Erythroblast (primary cell): Measurements from ENCODE around the gene MAPK10.
"Not testable (repeated sequence)": the region's sequence is repeated elsewhere in the genome, so short reads cannot be mapped to it uniquely, and the experiment has no call there.

Experiments
- GATA1 ChIP-seq: IDR thresholded peaks from 2 replicates; pipeline ENCODE4 v1.6.1; 2011; ENCODE audit warnings: low read depth, mild to moderate bottlenecking, control low read depth, low read length, moderate library complexity
- POLR2A ChIP-seq: IDR thresholded peaks from 2 replicates; pipeline ENCODE4 v1.6.1; 2011; ENCODE audit warnings: mild to moderate bottlenecking, low read length

DNA sequence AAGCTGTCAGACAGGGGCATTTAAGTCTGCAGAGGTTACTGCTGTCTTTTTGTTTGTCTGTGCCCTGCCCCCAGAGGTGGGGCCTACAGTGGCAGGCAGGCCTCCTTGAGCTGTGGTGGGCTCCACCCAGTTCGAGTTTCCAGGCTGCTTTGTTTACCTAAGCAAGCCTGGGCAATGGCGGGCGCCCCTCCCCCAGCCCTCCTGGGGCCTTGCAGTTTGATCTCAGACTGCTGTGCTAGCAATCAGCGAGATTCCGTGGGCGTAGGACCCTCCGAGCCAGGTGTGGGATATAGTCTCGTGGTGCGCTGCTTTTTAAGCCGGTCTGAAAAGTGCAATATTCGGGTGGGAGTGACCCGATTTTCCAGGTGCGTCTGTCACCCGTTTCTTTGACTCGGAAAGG, 284.1 kb downstream of the MAPK10 start:
- not testable (repeated sequence) for TF ChIP-seq POLR2A, GATA1
